GM19240 (cell line): ENCODE data around the gene TMEM253.

Experiments used
- DNase-seq: peaks from one replicate; pipeline ENCODE4 v3.0.0; 2011; ENCODE audit warnings: low spot score; ENCODE audit not compliant: insufficient read length

The TMEM253 gene

GRCh38 chr14:21089877-21090193, 11.0 kb upstream of the TMEM253 start:
- DNase-seq: no peak

GRCh38 chr14:21090194-21090939, 10.5 kb upstream of the TMEM253 start:
- DNase-seq: no peak

- no peak for DNase-seq
Measured at GRCh38 chr14:21090940-21091663, 9.8 kb upstream of the TMEM253 start.

GRCh38 chr14:21091821-21092272, 9.0 kb upstream of the TMEM253 start:
- no peak for DNase-seq

GRCh38 chr14:21092273-21093011, 8.4 kb upstream of the TMEM253 start:
- DNase-seq: peak; percentile 96

GRCh38 chr14:21093018-21093417, 7.8 kb upstream of the TMEM253 start:
- DNase-seq: no peak

- DNase-seq: no peak
Measured at GRCh38 chr14:21093769-21094681, 6.8 kb upstream of the TMEM253 start.

GRCh38 chr14:21095430-21096205, 5.2 kb upstream of the TMEM253 start:
- no peak for DNase-seq

- no peak for DNase-seq
Measured at GRCh38 chr14:21096438-21096837, 4.4 kb upstream of the TMEM253 start.

- DNase-seq: no peak
Measured at GRCh38 chr14:21096978-21097635, 3.8 kb upstream of the TMEM253 start.

- no peak for DNase-seq
Measured at GRCh38 chr14:21097636-21098075, 3.2 kb upstream of the TMEM253 start.

GRCh38 chr14:21098076-21098891, 2.6 kb upstream of the TMEM253 start, which contains the start of gene ZNF219:
Gene ZNF219 (minus strand): TSS chr14:21098655. CDS start chr14:21093591, 5,064 bp downstream.
- no peak for DNase-seq

- no peak for DNase-seq
Measured at GRCh38 chr14:21098892-21099595, 1.8 kb upstream of the TMEM253 start.

- DNase-seq: no peak
Measured at GRCh38 chr14:21099596-21099985, 1.3 kb upstream of the TMEM253 start.

- no peak for DNase-seq
Measured at GRCh38 chr14:21101802-21102413, 1.0 kb downstream of the TMEM253 start.

- DNase-seq: no peak
Measured at GRCh38 chr14:21102521-21103410, 1.9 kb downstream of the TMEM253 start.

- DNase-seq: no peak
Measured at GRCh38 chr14:21103411-21103709, 2.5 kb downstream of the TMEM253 start.
